G401 (cell line): Measurements from ENCODE around the gene PFDN2. TPM values are rescaled to one million over a fixed set of nuclear protein-coding genes. Genes with fewer than 3 reads are reported as not detected.
"Not testable (repeated sequence)": the region's sequence is repeated elsewhere in the genome, so short reads cannot be mapped to it uniquely, and the experiment has no call there.

Experiments used
- DNase-seq: peaks from one replicate; pipeline ENCODE4 v3.0.0-alpha.2; 2015; ENCODE audit warnings: low spot score
- in situ Hi-C: cut with HindIII; loops from 2 replicates; pipeline ENCODE4 v1.10.0; 2016; ENCODE audit warnings: low sequenced_read_pairs, mixed read lengths
- total RNA-seq: library from RNA; depleted of rRNA; stranded (reverse); fragments of >200 nt; shearing (Covaris generic); gene quantifications from 2 replicates; pipeline ENCODE4 v1.2.3, GENCODE V29; 2014; rRNA removed

Gene PFDN2
- total RNA-seq, 1 experiment from 2014 or later: 17.5 TPM

GRCh38 chr1:161068306-161069234, 49.3 kb downstream of the PFDN2 start:
- in situ Hi-C loops: no loop called here

DNA sequence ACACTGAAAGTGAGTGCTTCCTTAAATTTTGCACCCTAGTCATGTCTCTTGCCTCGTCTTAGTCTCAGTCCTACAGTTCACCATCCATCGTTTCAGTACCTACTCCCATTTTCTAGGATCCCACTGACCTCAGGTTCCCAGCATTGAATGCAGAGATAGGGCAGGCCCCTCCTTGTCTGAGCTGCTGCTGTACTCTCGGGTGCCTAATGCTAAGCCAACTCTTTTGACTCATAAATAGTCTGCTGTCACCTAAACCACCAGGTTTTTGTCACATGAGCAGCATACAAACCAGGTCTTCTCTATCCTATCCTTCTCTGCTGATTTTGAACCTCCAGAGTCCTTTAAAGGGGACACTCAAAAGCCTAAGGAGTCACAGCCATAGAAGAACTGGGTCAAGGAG, 51.1 kb downstream of the PFDN2 start:
- no peak for DNase-seq
- in situ Hi-C loops: no loop called here

More at GRCh38 chr1:161068306-161069234, 49.3 kb downstream of the PFDN2 start:
- DNase-seq: no peak

DNA sequence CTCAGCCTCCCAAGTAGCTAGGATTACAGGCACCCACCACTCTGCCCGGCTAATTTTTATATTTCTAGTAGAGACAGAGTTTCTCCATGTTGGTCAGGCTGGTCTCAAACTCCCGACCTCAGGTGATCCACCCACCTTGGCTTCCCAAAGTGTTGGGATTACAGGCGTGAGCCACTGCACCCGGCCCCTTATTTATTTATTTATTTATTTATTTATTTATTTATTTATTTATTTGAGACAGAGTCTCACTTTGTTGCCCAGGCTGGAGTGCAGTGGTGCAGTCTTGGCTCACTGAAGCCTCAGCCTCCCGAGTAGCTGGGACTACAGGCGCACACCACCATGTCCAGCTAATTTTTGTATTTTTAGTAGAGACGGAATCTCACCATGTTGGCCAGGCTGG, 52.2 kb downstream of the PFDN2 start:
- DNase-seq, in situ Hi-C loops: not testable (repeated sequence)

DNA sequence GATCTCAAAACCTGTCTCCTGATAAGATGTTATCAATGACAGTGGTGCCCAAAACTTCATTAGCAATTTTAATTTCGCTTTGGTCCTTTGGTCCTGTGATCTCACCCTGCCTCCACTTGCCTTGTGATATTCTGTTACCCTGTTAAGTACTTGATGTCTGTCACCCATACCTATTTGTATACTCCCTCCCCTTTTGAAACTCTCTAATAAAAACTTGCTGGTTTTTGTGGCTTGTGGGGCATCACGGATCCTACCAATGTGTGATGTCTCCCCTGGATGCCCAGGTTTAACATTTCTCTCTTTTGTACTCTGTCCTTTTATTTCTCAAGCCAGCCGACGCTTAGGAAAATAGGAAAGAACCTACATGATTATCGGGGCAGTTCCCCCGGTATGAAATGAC, 53.9 kb downstream of the PFDN2 start:
- in situ Hi-C loops: not testable (repeated sequence)

DNA sequence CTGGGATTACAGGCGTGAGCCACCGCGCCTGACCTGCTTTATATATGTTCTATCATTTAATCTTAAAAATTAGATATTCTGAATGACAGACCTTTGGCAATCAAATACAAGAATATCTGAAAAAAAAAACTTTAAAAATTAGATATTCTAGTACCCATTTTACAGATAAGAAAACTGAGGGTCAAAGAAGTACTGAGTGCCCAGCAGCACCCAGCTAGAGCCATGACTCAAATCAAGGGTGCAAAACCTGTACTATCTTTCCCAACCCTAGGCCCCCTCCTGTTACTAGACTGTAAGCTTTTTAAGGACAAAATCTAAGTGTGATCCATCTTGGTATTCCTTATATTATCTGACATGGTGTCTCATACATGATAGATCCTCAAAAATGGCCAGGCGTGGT, 56.4 kb downstream of the PFDN2 start:
- in situ Hi-C loops: no loop called here
- no peak for DNase-seq

More for the DNA sequence above, 53.9 kb downstream of the PFDN2 start:
- not testable (repeated sequence) for DNase-seq

DNA sequence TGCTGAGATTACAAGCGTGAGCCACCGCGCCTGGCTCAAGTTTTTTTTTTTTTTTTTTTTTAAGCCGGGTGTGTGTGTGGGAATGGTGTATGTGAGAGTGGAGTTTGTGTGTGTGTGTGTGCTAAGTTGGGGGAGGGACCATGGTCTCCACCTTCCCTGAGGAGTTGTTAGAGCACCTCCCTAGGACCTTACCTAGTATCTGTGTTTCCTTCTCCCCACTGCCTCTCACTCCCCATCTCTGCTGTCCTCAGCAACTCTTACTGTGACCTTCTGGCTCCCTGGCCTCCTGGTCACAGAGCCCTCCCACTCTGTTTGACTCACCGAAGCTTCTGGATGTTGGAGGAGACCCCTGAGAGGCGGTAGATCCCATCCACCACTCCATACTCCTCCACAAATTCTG, 58.5 kb downstream of the PFDN2 start:
- DNase-seq: no peak
- in situ Hi-C loops: no loop called here

DNA sequence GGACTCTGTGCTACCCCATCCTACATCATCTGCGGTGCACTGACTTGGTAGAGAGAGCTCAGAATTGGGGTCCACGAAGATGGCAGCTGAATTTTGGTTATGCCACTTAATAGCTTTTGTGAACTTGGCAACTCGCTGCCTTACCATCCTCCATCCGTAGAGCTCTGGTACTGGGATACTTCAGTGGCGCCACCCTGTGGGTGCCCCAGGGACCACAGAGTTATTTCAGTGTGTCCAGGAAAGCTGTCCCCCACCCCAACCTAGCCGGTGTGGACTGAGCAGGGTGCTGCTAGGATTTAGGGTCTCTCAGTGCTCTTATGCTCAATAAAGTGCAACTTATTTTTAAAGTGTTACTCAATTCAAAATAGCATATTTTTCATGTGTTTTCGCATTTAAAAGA, 63.0 kb downstream of the PFDN2 start:
- DNase-seq: no peak
- in situ Hi-C loops: no loop called here

- in situ Hi-C loops: no loop called here
- DNase-seq: no peak
These were observed 63.6 kb downstream of the PFDN2 start for GRCh38 chr1:161054232-161054631.

- in situ Hi-C loops: no loop called here
- no peak for DNase-seq
These were observed 64.9 kb downstream of the PFDN2 start for GRCh38 chr1:161052899-161053298.

GRCh38 chr1:161051219-161051618, 66.6 kb downstream of the PFDN2 start:
- no peak for DNase-seq
- in situ Hi-C loops: no loop called here

Other genes starting within 250 kb of the PFDN2 start
- gene ITLN1, start 232.9 kb downstream of the PFDN2 start, total RNA-seq: not detected in 2 replicates
- gene ITLN2, start 163.2 kb downstream of the PFDN2 start, total RNA-seq: not detected in 2 replicates
- 47.6 and 60.7 TPM in 2 replicates for gene F11R, start 96.9 kb downstream of the PFDN2 start, total RNA-seq
- gene TSTD1, start 79.1 kb downstream of the PFDN2 start, total RNA-seq: not detected in 2 replicates
- 95.1 and 108 TPM in 2 replicates for gene USF1, start 72.1 kb downstream of the PFDN2 start, total RNA-seq
- 0.10 TPM in 1 of 2 replicates, not detected in the other for gene ARHGAP30, start 48.1 kb downstream of the PFDN2 start, total RNA-seq
- gene NECTIN4, start 28.5 kb downstream of the PFDN2 start, total RNA-seq: 0.80 and 2.4 TPM in 2 replicates
- 6.3 and 7.1 TPM in 2 replicates for gene KLHDC9, start 19.7 kb downstream of the PFDN2 start, total RNA-seq
- gene NIT1, start 68 bp upstream of the PFDN2 start, total RNA-seq: 19.4 and 22.3 TPM in 2 replicates
- 22.9 and 48.1 TPM in 2 replicates for gene DEDD, start 14.6 kb upstream of the PFDN2 start, total RNA-seq
- gene UFC1, start 35.9 kb upstream of the PFDN2 start, total RNA-seq: 70.8 and 72.9 TPM in 2 replicates
- gene USP21, start 41.5 kb upstream of the PFDN2 start, total RNA-seq: 3.3 and 8.3 TPM in 2 replicates
- 22.7 and 27.2 TPM in 2 replicates for gene PPOX, start 48.4 kb upstream of the PFDN2 start, total RNA-seq
- 19.4 and 27.9 TPM in 2 replicates for gene B4GALT3, start 59.5 kb upstream of the PFDN2 start, total RNA-seq
- 0.43 and 0.95 TPM in 2 replicates for gene ADAMTS4, start 81.0 kb upstream of the PFDN2 start, total RNA-seq
- 215 and 238 TPM in 2 replicates for gene NDUFS2, start 84.3 kb upstream of the PFDN2 start, total RNA-seq
- gene FCER1G, start 97.3 kb upstream of the PFDN2 start, total RNA-seq: 0.49 TPM in 1 of 2 replicates, not detected in the other
- gene APOA2, start 105.6 kb upstream of the PFDN2 start, total RNA-seq: not detected in 2 replicates
- gene TOMM40L, start 108.0 kb upstream of the PFDN2 start, total RNA-seq: 24.2 and 37.4 TPM in 2 replicates
- gene NR1I3, start 120.2 kb upstream of the PFDN2 start, total RNA-seq: not detected in 2 replicates
- gene PCP4L1, start 140.7 kb upstream of the PFDN2 start, total RNA-seq: not detected in 2 replicates
- 0.68 TPM in 1 of 2 replicates, not detected in the other for gene MPZ, start 191.9 kb upstream of the PFDN2 start, total RNA-seq
- gene SDHC, start 196.3 kb upstream of the PFDN2 start, total RNA-seq: 342 and 386 TPM in 2 replicates
- not detected in 2 replicates for gene CFAP126, start 249.8 kb upstream of the PFDN2 start, total RNA-seq